ENCODE data around the gene AGRN.
A peak's percentile ranks its signal among the peaks of the same experiment; 100 is the strongest.

The AGRN gene

GRCh38 chr1:1031659-1032235, 11.8 kb downstream of the AGRN start:
- Mint-ChIP-seq H3K27ac (no peak overlapping the region), H3K9me3 (no peaks in the 10 kb centered on the region)

GRCh38 chr1:1032424-1032823, 12.5 kb downstream of the AGRN start:
- Mint-ChIP-seq H3K4me1 (ENCODE audit: low read depth) (peaks cover 7% of the 10 kb centered on the region), H3K4me3 (no peak overlapping the region), H3K27me3 (peaks cover 9% of the 10 kb centered on the region), H3K36me3 (ENCODE audit: low read depth) (no peaks in the 10 kb centered on the region), H3K9me3 (no peaks in the 10 kb centered on the region), H3K27ac (no peak overlapping the region)

More at GRCh38 chr1:1031659-1032235, 11.8 kb downstream of the AGRN start:
- H3K4me1 Mint-ChIP-seq (ENCODE audit: low read depth), result peaks cover 7% of the 10 kb centered on the region
- peaks cover 9% of the 10 kb centered on the region for H3K27me3 Mint-ChIP-seq
- no peaks in the 10 kb centered on the region for H3K36me3 Mint-ChIP-seq (ENCODE audit: low read depth)
- no peak overlapping the region for H3K4me3 Mint-ChIP-seq

- Mint-ChIP-seq H3K27ac (no peak overlapping the region), H3K36me3 (ENCODE audit: low read depth) (no peaks in the 10 kb centered on the region), H3K27me3 (peaks cover 9% of the 10 kb centered on the region), H3K4me1 (ENCODE audit: low read depth) (peaks cover 7% of the 10 kb centered on the region), H3K4me3 (no peak overlapping the region), H3K9me3 (no peaks in the 10 kb centered on the region)
These were observed 13.2 kb downstream of the AGRN start for GRCh38 chr1:1033009-1033587.

- H3K27ac Mint-ChIP-seq, result no peak overlapping the region
- peaks cover 14% of the 10 kb centered on the region for H3K4me1 Mint-ChIP-seq (ENCODE audit: low read depth)
- no peaks in the 10 kb centered on the region for H3K36me3 Mint-ChIP-seq (ENCODE audit: low read depth)
- no peaks in the 10 kb centered on the region for H3K9me3 Mint-ChIP-seq
- peak overlapping the region; percentile 61 for H3K4me3 Mint-ChIP-seq
- H3K27me3 Mint-ChIP-seq, result peaks cover 13% of the 10 kb centered on the region
These were observed 14.0 kb downstream of the AGRN start for GRCh38 chr1:1033731-1034438.

GRCh38 chr1:1034439-1034781, 14.5 kb downstream of the AGRN start:
- Mint-ChIP-seq H3K4me1 (ENCODE audit: low read depth) (peaks cover 19% of the 10 kb centered on the region), H3K36me3 (ENCODE audit: low read depth) (no peaks in the 10 kb centered on the region), H3K27me3 (peaks cover 13% of the 10 kb centered on the region), H3K4me3 (peak overlapping the region; percentile 61), H3K27ac (no peak overlapping the region), H3K9me3 (no peaks in the 10 kb centered on the region)

GRCh38 chr1:1035291-1035943, 15.5 kb downstream of the AGRN start:
- H3K36me3 Mint-ChIP-seq (ENCODE audit: low read depth), result no peaks in the 10 kb centered on the region
- H3K9me3 Mint-ChIP-seq, result no peaks in the 10 kb centered on the region
- no peak overlapping the region for H3K27ac Mint-ChIP-seq
- peaks cover 24% of the 10 kb centered on the region for H3K4me1 Mint-ChIP-seq (ENCODE audit: low read depth)
- no peak overlapping the region for H3K4me3 Mint-ChIP-seq
- H3K27me3 Mint-ChIP-seq, result peaks cover 13% of the 10 kb centered on the region

- no peak overlapping the region for H3K4me3 Mint-ChIP-seq
- no peaks in the 10 kb centered on the region for H3K9me3 Mint-ChIP-seq
- no peak overlapping the region for H3K27ac Mint-ChIP-seq
- H3K4me1 Mint-ChIP-seq (ENCODE audit: low read depth), result peaks cover 17% of the 10 kb centered on the region
- H3K36me3 Mint-ChIP-seq (ENCODE audit: low read depth), result no peaks in the 10 kb centered on the region
- H3K27me3 Mint-ChIP-seq, result peaks cover 7% of the 10 kb centered on the region
These were observed 17.7 kb downstream of the AGRN start for GRCh38 chr1:1037366-1038327.

- H3K27me3 Mint-ChIP-seq, result peaks cover 7% of the 10 kb centered on the region
- H3K9me3 Mint-ChIP-seq, result no peaks in the 10 kb centered on the region
- peaks cover 17% of the 10 kb centered on the region for H3K4me1 Mint-ChIP-seq (ENCODE audit: low read depth)
- H3K36me3 Mint-ChIP-seq (ENCODE audit: low read depth), result no peaks in the 10 kb centered on the region
- H3K4me3 Mint-ChIP-seq, result no peak overlapping the region
- no peak overlapping the region for H3K27ac Mint-ChIP-seq
These were observed 18.8 kb downstream of the AGRN start for GRCh38 chr1:1038694-1039093.

- H3K4me3 Mint-ChIP-seq, result peak overlapping the region; percentile 59
- H3K9me3 Mint-ChIP-seq, result no peaks in the 10 kb centered on the region
- no peaks in the 10 kb centered on the region for H3K36me3 Mint-ChIP-seq (ENCODE audit: low read depth)
- H3K4me1 Mint-ChIP-seq (ENCODE audit: low read depth), result peaks cover 17% of the 10 kb centered on the region
- H3K27ac Mint-ChIP-seq, result no peak overlapping the region
- H3K27me3 Mint-ChIP-seq, result peaks cover 7% of the 10 kb centered on the region
These were observed 19.4 kb downstream of the AGRN start for GRCh38 chr1:1039145-1039910.

- Mint-ChIP-seq H3K4me1 (ENCODE audit: low read depth) (peaks cover 17% of the 10 kb centered on the region), H3K27me3 (peaks cover 7% of the 10 kb centered on the region), H3K27ac (no peak overlapping the region), H3K4me3 (peak overlapping the region; percentile 59), H3K36me3 (ENCODE audit: low read depth) (no peaks in the 10 kb centered on the region), H3K9me3 (no peaks in the 10 kb centered on the region)
These were observed 20.4 kb downstream of the AGRN start for GRCh38 chr1:1040004-1040991.

GRCh38 chr1:1041092-1041523, 21.2 kb downstream of the AGRN start:
- no peak overlapping the region for H3K4me3 Mint-ChIP-seq

GRCh38 chr1:1041873-1042272, 22.0 kb downstream of the AGRN start:
- H3K36me3 Mint-ChIP-seq (ENCODE audit: low read depth), result no peaks in the 10 kb centered on the region
- peaks cover 4% of the 10 kb centered on the region for H3K27me3 Mint-ChIP-seq
- H3K4me1 Mint-ChIP-seq (ENCODE audit: low read depth), result peaks cover 17% of the 10 kb centered on the region
- H3K9me3 Mint-ChIP-seq, result no peaks in the 10 kb centered on the region
- H3K4me3 Mint-ChIP-seq, result no peak overlapping the region
- H3K27ac Mint-ChIP-seq, result no peak overlapping the region

More at GRCh38 chr1:1041092-1041523, 21.2 kb downstream of the AGRN start:
- peaks cover 17% of the 10 kb centered on the region for H3K4me1 Mint-ChIP-seq (ENCODE audit: low read depth)
- H3K36me3 Mint-ChIP-seq (ENCODE audit: low read depth), result no peaks in the 10 kb centered on the region
- H3K9me3 Mint-ChIP-seq, result no peaks in the 10 kb centered on the region
- no peak overlapping the region for H3K27ac Mint-ChIP-seq
- peaks cover 4% of the 10 kb centered on the region for H3K27me3 Mint-ChIP-seq

GRCh38 chr1:1042835-1043234, 22.9 kb downstream of the AGRN start:
- H3K36me3 Mint-ChIP-seq (ENCODE audit: low read depth), result no peaks in the 10 kb centered on the region
- no peaks in the 10 kb centered on the region for H3K9me3 Mint-ChIP-seq
- H3K4me3 Mint-ChIP-seq, result no peak overlapping the region
- H3K27me3 Mint-ChIP-seq, result peaks cover 4% of the 10 kb centered on the region
- peaks cover 17% of the 10 kb centered on the region for H3K4me1 Mint-ChIP-seq (ENCODE audit: low read depth)
- H3K27ac Mint-ChIP-seq, result no peak overlapping the region
